Measurements from ENCODE around the gene RAB30.

The RAB30 gene

DNA sequence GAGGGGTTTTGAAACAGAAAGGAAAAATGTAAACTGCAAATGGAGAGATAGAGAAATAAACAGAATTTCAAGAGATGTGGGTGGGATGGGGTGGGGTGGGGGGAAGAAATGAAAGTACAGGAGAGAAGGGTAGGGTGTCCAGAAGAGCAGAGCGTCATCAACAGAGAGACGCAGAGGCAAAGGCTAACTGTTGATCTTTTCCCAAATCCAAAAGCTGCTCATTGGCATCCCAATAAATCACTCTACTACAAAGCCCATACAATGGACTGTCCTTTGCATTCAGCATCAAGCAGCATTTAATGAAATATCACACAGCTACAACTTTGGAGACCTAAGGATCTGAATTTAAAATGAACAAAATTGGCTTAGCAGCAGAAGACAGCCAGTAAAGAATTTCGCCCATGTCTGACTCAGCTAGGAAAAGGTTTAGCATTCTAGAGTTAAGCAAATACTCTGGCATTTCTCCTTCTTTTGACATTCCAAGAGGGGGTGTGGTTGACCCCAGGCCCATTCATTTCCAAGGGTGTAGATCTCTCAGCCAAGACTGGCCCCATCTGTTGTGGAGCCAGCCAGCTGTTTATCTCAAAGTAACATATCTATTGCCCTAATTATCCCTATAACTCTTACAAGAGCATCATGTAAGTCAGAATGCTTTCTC, 1.5 kb downstream of the RAB30 start:
- no peak for DNase-seq

GRCh38 chr11:83069441-83070043, 2.2 kb downstream of the RAB30 start:
- DNase-seq, result no peak

GRCh38 chr11:83068568-83068967, 3.1 kb downstream of the RAB30 start:
- no peak for DNase-seq

GRCh38 chr11:83064011-83064410, 7.7 kb downstream of the RAB30 start:
- DNase-seq, result no peak

DNA sequence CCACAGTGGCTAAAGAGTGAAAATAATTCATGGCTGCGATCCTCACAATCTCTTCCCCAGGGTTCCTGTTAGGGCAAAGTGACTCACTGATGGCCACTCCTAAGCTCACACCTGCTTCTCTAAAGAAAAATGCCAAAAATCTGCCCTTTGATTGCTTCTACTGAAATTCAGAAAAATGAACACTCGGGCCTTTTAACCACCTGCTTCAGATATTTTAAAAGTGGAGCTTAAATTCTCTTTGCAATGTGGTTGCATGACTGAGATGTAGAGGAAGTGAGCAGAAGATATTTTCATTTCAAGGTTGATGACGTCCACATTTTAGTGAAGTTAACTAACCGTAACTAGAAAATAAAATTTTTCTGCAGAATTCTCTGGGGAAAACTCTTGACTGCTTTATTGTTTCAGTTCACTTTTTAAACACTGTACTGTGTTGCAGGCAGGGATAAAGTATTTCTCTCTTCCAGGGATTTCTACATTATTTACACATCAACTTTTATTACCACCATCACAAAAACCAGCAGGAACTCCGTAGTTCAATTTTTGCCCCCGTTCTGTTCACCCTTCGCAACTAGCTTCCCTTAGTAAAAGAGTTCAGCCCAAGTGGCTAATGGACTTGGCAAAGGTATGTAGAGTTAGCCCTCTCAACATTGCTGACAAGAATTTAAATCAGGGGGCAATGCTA, 8.5 kb downstream of the RAB30 start:
- DNase-seq, result no peak

- DNase-seq, result no peak
These were observed 9.8 kb downstream of the RAB30 start for GRCh38 chr11:83061883-83062282.

DNA sequence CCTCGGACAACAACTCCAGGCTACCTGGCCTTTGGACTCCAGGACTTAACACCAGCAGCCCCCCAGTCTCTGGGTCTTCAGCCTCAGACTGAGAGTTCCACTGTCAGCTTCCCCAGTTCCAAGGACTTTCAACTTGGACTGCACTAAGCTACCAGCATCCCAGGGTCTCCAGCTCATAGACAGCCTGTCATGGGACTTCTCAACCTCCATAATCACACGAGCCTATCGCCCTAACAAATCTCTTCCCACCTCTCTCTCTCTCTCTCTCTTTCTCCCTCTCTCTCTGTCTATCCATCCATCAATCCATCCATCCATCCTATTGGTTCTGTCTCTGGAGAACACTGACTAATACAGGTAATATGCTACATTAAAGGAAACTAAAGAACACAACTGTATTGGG, 10.7 kb downstream of the RAB30 start:
- DNase-seq, result no peak

DNA sequence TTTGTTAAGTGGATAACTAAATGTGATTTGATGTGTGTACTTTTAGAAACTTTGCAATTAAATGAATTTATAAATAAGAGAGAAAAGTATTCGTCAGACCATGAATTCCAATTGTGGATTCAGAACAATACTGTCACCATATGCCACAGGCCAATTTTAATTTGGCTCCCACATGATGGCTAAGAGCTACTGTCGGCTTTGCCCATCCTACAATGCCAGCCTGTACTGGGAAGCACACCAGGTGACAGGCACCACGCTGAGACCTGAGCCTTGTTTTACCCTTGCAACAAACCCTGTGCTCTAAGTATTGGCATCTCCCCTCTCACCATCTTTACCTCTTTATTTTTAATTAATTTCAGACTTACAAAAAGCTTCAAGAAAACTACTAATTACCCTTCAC, 14.0 kb downstream of the RAB30 start:
- no peak for DNase-seq

- DNase-seq, result no peak
These were observed 15.1 kb downstream of the RAB30 start for GRCh38 chr11:83056611-83057010.

GRCh38 chr11:83056204-83056603, 15.5 kb downstream of the RAB30 start:
- no peak for DNase-seq

- no peak for DNase-seq
These were observed 16.8 kb downstream of the RAB30 start for GRCh38 chr11:83054904-83055380.

- no peak for DNase-seq
These were observed 17.7 kb downstream of the RAB30 start for GRCh38 chr11:83054001-83054400.

DNA sequence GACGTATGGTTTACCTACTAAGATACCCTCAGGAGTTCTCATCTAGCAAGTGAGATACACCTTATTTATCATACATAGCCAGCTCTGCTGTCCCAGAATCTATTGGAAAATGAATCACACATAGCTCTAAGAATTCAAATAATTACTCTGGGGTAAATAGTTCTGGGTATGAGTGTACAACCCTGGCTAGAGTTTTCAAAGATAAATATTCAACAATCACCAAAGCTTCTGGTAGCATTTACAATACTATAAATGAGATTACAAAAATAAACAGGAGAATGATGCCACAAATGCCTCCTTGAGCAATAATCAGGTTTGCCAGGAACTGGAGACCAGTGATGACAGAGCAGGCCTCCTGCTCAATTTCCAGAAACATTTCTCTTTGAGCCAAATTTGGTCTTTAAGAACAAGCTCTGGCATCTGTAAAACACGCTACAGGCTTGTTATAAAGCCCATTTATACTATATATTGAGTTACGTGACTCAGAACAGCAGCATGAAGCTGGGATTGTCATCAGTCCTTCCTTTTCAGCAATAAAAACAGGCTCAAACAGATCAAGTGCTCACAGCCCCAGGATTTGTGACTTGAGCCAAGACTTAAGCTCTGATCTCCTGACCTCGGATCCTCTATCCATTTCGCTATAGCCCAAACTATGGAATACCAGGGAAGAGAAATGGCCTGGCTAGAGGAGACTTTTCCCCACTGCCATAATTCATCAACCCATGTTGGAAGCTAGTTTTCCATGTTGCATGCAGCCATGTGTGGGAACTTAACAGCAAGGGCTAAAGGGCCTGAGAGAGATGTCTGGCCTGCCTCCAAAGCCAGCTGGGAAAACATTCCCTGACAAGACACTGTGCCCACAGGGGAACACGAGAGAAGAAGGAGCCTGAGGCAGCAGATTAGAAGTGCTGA, 19.7 kb downstream of the RAB30 start:
- DNase-seq, result no peak

DNA sequence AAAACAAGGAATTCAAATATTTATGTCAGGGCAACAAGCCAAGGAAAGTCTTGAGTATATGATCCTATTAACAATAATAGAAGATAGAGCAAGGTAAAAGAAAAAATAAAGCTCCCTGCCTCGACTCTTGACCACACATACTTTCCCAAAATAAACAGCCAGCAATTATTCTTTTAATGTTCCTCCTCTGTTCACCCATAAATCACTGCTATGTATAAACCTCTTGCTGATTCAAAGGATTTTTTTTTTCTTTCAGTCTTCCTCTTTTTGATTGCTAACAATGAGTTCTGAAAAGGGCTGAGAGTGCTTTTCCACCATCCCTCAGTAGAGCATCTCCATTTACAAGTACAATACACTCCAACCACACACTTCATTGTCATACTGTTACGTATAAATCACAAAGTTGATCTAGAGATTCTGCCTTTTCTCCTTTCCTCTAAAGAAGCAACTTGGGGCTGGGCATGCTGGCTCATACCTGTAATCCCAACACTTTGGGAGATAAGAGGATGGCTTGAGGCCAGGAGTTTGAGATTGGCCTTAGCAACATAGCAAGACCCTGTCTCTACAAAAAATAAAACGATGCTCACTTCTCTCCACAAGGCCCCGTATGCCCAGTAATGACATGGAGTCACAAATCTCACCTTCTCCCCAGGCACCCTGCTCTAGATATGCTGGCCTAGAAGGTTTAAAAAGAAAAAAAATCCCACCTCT, 24.0 kb downstream of the RAB30 start:
- no peak for DNase-seq

GRCh38 chr11:83046621-83047172, 25.0 kb downstream of the RAB30 start:
- DNase-seq, result no peak

- no peak for DNase-seq
These were observed 26.6 kb downstream of the RAB30 start for GRCh38 chr11:83044958-83045712.

GRCh38 chr11:83042964-83043711, 28.6 kb downstream of the RAB30 start:
- no peak for DNase-seq

DNA sequence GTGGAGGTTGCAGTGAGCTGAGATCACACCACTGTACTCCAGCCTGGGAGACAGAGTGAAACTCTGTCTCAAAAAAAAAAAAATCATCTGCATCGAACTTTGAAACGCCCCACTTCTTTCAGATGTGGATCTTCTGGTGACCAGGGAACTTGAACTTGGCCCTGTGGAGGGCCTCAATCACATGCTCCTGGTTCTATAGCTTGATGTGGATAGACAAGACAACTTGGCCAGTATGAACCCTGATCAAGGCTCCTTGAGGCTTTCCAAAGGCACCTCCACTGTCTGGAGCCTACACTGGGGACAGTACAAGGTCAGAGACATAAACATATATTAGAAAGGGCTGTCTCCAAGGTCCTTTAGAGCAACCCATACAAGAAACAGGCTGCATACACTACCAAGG, 30.6 kb downstream of the RAB30 start:
- no peak for DNase-seq

- DNase-seq, result no peak
These were observed 32.1 kb downstream of the RAB30 start for GRCh38 chr11:83039566-83039965.

DNA sequence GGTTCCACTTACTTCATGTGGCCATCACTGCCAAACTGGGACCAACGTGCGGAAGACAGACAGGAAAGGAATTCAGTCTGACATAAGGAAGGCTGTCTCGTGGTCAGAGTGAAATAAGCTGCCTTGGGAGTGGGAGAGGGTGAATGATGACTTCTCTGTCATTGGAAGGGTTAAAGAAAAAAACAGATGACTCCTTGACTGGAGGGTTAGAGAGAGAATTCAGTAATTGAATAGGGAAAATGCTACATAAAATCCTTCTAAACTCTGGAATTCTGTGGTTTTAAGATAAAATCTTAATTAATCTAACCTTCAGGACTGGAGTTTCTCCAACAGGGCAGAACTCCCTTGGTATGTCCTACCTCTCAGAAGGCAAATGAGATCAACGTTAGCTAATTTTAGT, 33.8 kb downstream of the RAB30 start:
- no peak for DNase-seq

GRCh38 chr11:83036701-83037100, 35.0 kb downstream of the RAB30 start:
- DNase-seq, result no peak

All from stimulated activated naive CD4-positive, alpha-beta T cell treated with Interleukin-2 at 50 U/mL for 16 hours (primary cell).